Measurements from ENCODE around the gene CASKIN2. TPM values are rescaled to one million over a fixed set of nuclear protein-coding genes. Genes with fewer than 3 reads are reported as not detected.

CASKIN2 gene
- total RNA-seq, 1 donor from 2014 or later: 42.3 TPM

GRCh38 chr17:75553295-75554110 lies 38.2 kb upstream of the CASKIN2 start:
- Mint-ChIP-seq H3K36me3 (ENCODE audit: low read depth) (no peaks in the 10 kb centered on the region), H3K4me1 (no peaks in the 10 kb centered on the region), H3K4me3 (no peak overlapping the region), H3K27ac (ENCODE audit: unreplicated experiment) (no peak overlapping the region), H3K9me3 (no peaks in the 10 kb centered on the region), H3K27me3 (ENCODE audit: low read depth) (no peaks in the 10 kb centered on the region)
- no peak for TF ChIP-seq CTCF (conservative IDR thresholded peaks at IDR 0.05)
- no peak for DNase-seq (ENCODE audit: low read depth, low spot score)

GRCh38 chr17:75552425-75553294 lies 37.3 kb upstream of the CASKIN2 start:
- Mint-ChIP-seq H3K4me3 (no peak overlapping the region), H3K27ac (ENCODE audit: unreplicated experiment) (no peak overlapping the region), H3K27me3 (ENCODE audit: low read depth) (peaks cover under 1% of the 10 kb centered on the region), H3K9me3 (no peaks in the 10 kb centered on the region), H3K4me1 (no peaks in the 10 kb centered on the region), H3K36me3 (ENCODE audit: low read depth) (no peaks in the 10 kb centered on the region)
- TF ChIP-seq CTCF (conservative IDR thresholded peaks at IDR 0.05): no peak
- DNase-seq (ENCODE audit: low read depth, low spot score): no peak

GRCh38 chr17:75551266-75551665 lies 35.9 kb upstream of the CASKIN2 start:
- Mint-ChIP-seq H3K36me3 (ENCODE audit: low read depth) (no peaks in the 10 kb centered on the region), H3K27me3 (ENCODE audit: low read depth) (peaks cover 2% of the 10 kb centered on the region), H3K4me3 (no peak overlapping the region), H3K4me1 (no peaks in the 10 kb centered on the region), H3K9me3 (no peaks in the 10 kb centered on the region), H3K27ac (ENCODE audit: unreplicated experiment) (no peak overlapping the region)
- no peak for TF ChIP-seq CTCF (conservative IDR thresholded peaks at IDR 0.05)
- DNase-seq (ENCODE audit: low read depth, low spot score): no peak

GRCh38 chr17:75550139-75550465 lies 34.8 kb upstream of the CASKIN2 start:
- Mint-ChIP-seq H3K4me1 (no peaks in the 10 kb centered on the region), H3K27me3 (ENCODE audit: low read depth) (peaks cover 2% of the 10 kb centered on the region), H3K9me3 (no peaks in the 10 kb centered on the region), H3K27ac (ENCODE audit: unreplicated experiment) (no peak overlapping the region), H3K4me3 (no peak overlapping the region), H3K36me3 (ENCODE audit: low read depth) (no peaks in the 10 kb centered on the region)
- no peak for DNase-seq (ENCODE audit: low read depth, low spot score)
- no peak for TF ChIP-seq CTCF (conservative IDR thresholded peaks at IDR 0.05)

- no peaks in the 10 kb centered on the region for H3K36me3 Mint-ChIP-seq (ENCODE audit: low read depth)
- DNase-seq (ENCODE audit: low read depth, low spot score): no peak
- no peaks in the 10 kb centered on the region for H3K4me1 Mint-ChIP-seq
- no peak for TF ChIP-seq CTCF (conservative IDR thresholded peaks at IDR 0.05)
- no peak overlapping the region for H3K27ac Mint-ChIP-seq (ENCODE audit: unreplicated experiment)
- peaks cover 2% of the 10 kb centered on the region for H3K27me3 Mint-ChIP-seq (ENCODE audit: low read depth)
- H3K9me3 Mint-ChIP-seq: no peaks in the 10 kb centered on the region
- H3K4me3 Mint-ChIP-seq: no peak overlapping the region
Measured at GRCh38 chr17:75549246-75550138, 34.2 kb upstream of the CASKIN2 start.

Measured in neural crest cell (in vitro differentiated cells).